KMS-11 (cell line): ENCODE data around the gene CDKL4.

Source experiments
- H2AFZ ChIP-seq: fragments of 200-600 bp; sonication (generic); 2 replicates; pipeline ENCODE4 v1.6.1; 2016; ENCODE audit warnings: antibody characterized with exemption, mixed run types, low read depth
- H3K27ac ChIP-seq: fragments of 200-600 bp; sonication (generic); 2 replicates; pipeline ENCODE4 v1.6.1; 2016; ENCODE audit warnings: mild to moderate bottlenecking, mixed run types
- H3K27me3 ChIP-seq: fragments of 200-600 bp; sonication (generic); 2 replicates; pipeline ENCODE4 v1.6.1; 2017; ENCODE audit warnings: mild to moderate bottlenecking, low read depth, mixed run types, moderate library complexity; ENCODE audit not compliant: insufficient read depth
- H3K36me3 ChIP-seq: fragments of 200-600 bp; sonication (generic); 2 replicates; pipeline ENCODE4 v1.6.1; 2017; ENCODE audit warnings: mild to moderate bottlenecking, mixed run types; ENCODE audit not compliant: insufficient read depth
- H3K4me1 ChIP-seq: fragments of 200-600 bp; sonication (generic); 2 replicates; pipeline ENCODE4 v1.6.1; 2016; ENCODE audit warnings: mild to moderate bottlenecking, low read depth, mixed run types; ENCODE audit not compliant: poor library complexity, severe bottlenecking
- H3K4me2 ChIP-seq: fragments of 200-600 bp; sonication (generic); 2 replicates; pipeline ENCODE4 v1.7.0; 2016; ENCODE audit warnings: mild to moderate bottlenecking, mixed run types
- H3K4me3 ChIP-seq: fragments of 200-600 bp; sonication (generic); IDR thresholded peaks from 2 replicates; pipeline ENCODE4 v1.6.1; 2017; ENCODE audit warnings: low read depth, low read length, mixed read lengths; ENCODE audit not compliant: insufficient read depth
- H3K79me2 ChIP-seq: fragments of 200-600 bp; sonication (generic); 2 replicates; pipeline ENCODE4 v1.6.1; 2016; ENCODE audit warnings: low read depth, mixed run types; ENCODE audit not compliant: insufficient read depth
- H3K9ac ChIP-seq: fragments of 200-600 bp; sonication (generic); 2 replicates; pipeline ENCODE4 v1.6.1; 2016; ENCODE audit warnings: mild to moderate bottlenecking, mixed run types
- H4K20me1 ChIP-seq: fragments of 200-600 bp; sonication (generic); 2 replicates; pipeline ENCODE4 v1.6.1; 2016; ENCODE audit warnings: mild to moderate bottlenecking, mixed run types; ENCODE audit not compliant: insufficient read depth
- CTCF ChIP-seq: fragments of 200-600 bp; sonication (generic); conservative IDR thresholded peaks from 2 replicates; pipeline ENCODE4 v1.6.1; 2017; ENCODE audit warnings: low read depth, mild to moderate bottlenecking, antibody characterized with exemption, low read length, moderate library complexity, mixed read lengths

CDKL4 gene

GRCh38 chr2:39243469-39244123 lies at the start of gene CDKL4:
Gene CDKL4 (minus strand): TSS chr2:39243970.
- Histone ChIP-seq H3K4me3 (no peak within 1 kb of the TSS), H3K27ac (no peak within 1 kb of the TSS), H3K36me3 (no peaks in the 10 kb centered on the region), H2AFZ (no peak within 1 kb of the TSS), H3K27me3 (no peaks in the 10 kb centered on the region), H3K79me2 (no peaks in the 10 kb centered on the region), H3K9ac (no peak within 1 kb of the TSS), H3K4me2 (no peak within 1 kb of the TSS), H3K4me1 (no peaks in the 10 kb centered on the region), H4K20me1 (no peaks in the 10 kb centered on the region)
- no peak for TF ChIP-seq CTCF

GRCh38 chr2:39290433-39290832 lies 46.7 kb upstream of the CDKL4 start:
- Histone ChIP-seq H3K79me2 (no peaks in the 10 kb centered on the region), H3K4me1 (no peaks in the 10 kb centered on the region), H2AFZ (no peak overlapping the region), H3K27ac (no peak overlapping the region), H3K4me3 (no peak overlapping the region), H3K9ac (no peak overlapping the region), H3K36me3 (0 out of 2 replicates have a peak, but pooled peaks cover 3% of the 10 kb centered on the region), H3K4me2 (no peak overlapping the region), H4K20me1 (no peaks in the 10 kb centered on the region), H3K27me3 (no peaks in the 10 kb centered on the region)
- no peak for TF ChIP-seq CTCF

- H3K79me2 ChIP-seq: no peaks in the 10 kb centered on the region
- no peak for TF ChIP-seq CTCF
- H3K36me3 ChIP-seq: 0 out of 2 replicates have a peak, but pooled peaks cover 3% of the 10 kb centered on the region
- no peak overlapping the region for H3K27ac ChIP-seq
- H3K27me3 ChIP-seq: no peaks in the 10 kb centered on the region
- H2AFZ ChIP-seq: no peak overlapping the region
- H3K4me3 ChIP-seq: no peak overlapping the region
- H3K4me2 ChIP-seq: no peak overlapping the region
- no peaks in the 10 kb centered on the region for H4K20me1 ChIP-seq
- no peaks in the 10 kb centered on the region for H3K4me1 ChIP-seq
- H3K9ac ChIP-seq: no peak overlapping the region
These were observed 45.8 kb upstream of the CDKL4 start for GRCh38 chr2:39289609-39290008.

GRCh38 chr2:39283561-39283960 lies 39.8 kb upstream of the CDKL4 start:
- no peaks in the 10 kb centered on the region for H4K20me1 ChIP-seq
- H3K27me3 ChIP-seq: no peaks in the 10 kb centered on the region
- TF ChIP-seq CTCF: no peak
- H3K79me2 ChIP-seq: no peaks in the 10 kb centered on the region
- no peak overlapping the region for H3K27ac ChIP-seq
- no peak overlapping the region for H3K4me3 ChIP-seq
- no peak overlapping the region for H3K4me2 ChIP-seq
- H3K4me1 ChIP-seq: no peaks in the 10 kb centered on the region
- no peak overlapping the region for H3K9ac ChIP-seq
- H2AFZ ChIP-seq: no peak overlapping the region
- H3K36me3 ChIP-seq: 0 out of 2 replicates have a peak, but pooled peaks cover 3% of the 10 kb centered on the region
